HEK293 (cell line): ENCODE measurements around the gene P3H4.

Source experiments
- BCL11A ChIP-seq: fragments of 450-650 bp; formaldehyde crosslinking; IDR thresholded peaks from 2 replicates; pipeline ENCODE4 v1.5.1; 2016; ENCODE audit warnings: low read depth, missing biosample characterization, missing genetic modification characterization
- INSM2 ChIP-seq: fragments of 450-650 bp; formaldehyde crosslinking; IDR thresholded peaks from 2 replicates; pipeline ENCODE4 v1.5.1; 2016; ENCODE audit warnings: missing biosample characterization, missing genetic modification characterization
- KLF17 ChIP-seq: fragments of 450-650 bp; formaldehyde crosslinking; IDR thresholded peaks from 2 replicates; pipeline ENCODE4 v1.5.1; 2016; ENCODE audit warnings: missing biosample characterization, missing genetic modification characterization
- KLF7 ChIP-seq: fragments of 450-650 bp; formaldehyde crosslinking; IDR thresholded peaks from 2 replicates; pipeline ENCODE4 v1.5.1; 2016; ENCODE audit warnings: missing biosample characterization, missing genetic modification characterization, borderline replicate concordance
- KLF8 ChIP-seq: fragments of 450-650 bp; formaldehyde crosslinking; IDR thresholded peaks from 2 replicates; pipeline ENCODE4 v1.5.1; 2016; ENCODE audit warnings: missing biosample characterization, missing genetic modification characterization
- OVOL3 ChIP-seq: fragments of 450-650 bp; formaldehyde crosslinking; IDR thresholded peaks from 2 replicates; pipeline ENCODE4 v1.5.1; 2016; ENCODE audit warnings: missing biosample characterization, missing genetic modification characterization
- PRDM2 ChIP-seq: fragments of 450-650 bp; formaldehyde crosslinking; IDR thresholded peaks from 2 replicates; pipeline ENCODE4 v1.5.1; 2016; ENCODE audit warnings: missing biosample characterization, missing genetic modification characterization, borderline replicate concordance
- SCRT1 ChIP-seq: fragments of 450-650 bp; formaldehyde crosslinking; IDR thresholded peaks from 2 replicates; pipeline ENCODE4 v1.5.1; 2016; ENCODE audit warnings: missing biosample characterization, missing genetic modification characterization, borderline replicate concordance
- ZBTB7A ChIP-seq: fragments of 450-650 bp; formaldehyde crosslinking; IDR thresholded peaks from 2 replicates; pipeline ENCODE4 v1.5.1; 2016; ENCODE audit warnings: low read depth, missing biosample characterization, missing genetic modification characterization
- ZEB2 ChIP-seq: fragments of 450-650 bp; formaldehyde crosslinking; IDR thresholded peaks from 2 replicates; pipeline ENCODE4 v1.5.1; 2016; ENCODE audit warnings: missing biosample characterization, missing genetic modification characterization
- ZFP69B ChIP-seq: fragments of 450-650 bp; formaldehyde crosslinking; IDR thresholded peaks from 2 replicates; pipeline ENCODE4 v1.5.1; 2016; ENCODE audit warnings: missing biosample characterization, missing genetic modification characterization
- ZNF211 ChIP-seq: fragments of 450-650 bp; formaldehyde crosslinking; IDR thresholded peaks from 2 replicates; pipeline ENCODE4 v1.5.1; 2016; ENCODE audit warnings: low read depth, missing biosample characterization, missing genetic modification characterization
- ZNF311 ChIP-seq: fragments of 450-650 bp; formaldehyde crosslinking; IDR thresholded peaks from 2 replicates; pipeline ENCODE4 v1.5.1; 2017; ENCODE audit warnings: missing biosample characterization, missing genetic modification characterization, borderline replicate concordance
- ZNF398 ChIP-seq: fragments of 450-650 bp; formaldehyde crosslinking; IDR thresholded peaks from 2 replicates; pipeline ENCODE4 v1.5.1; 2017; ENCODE audit warnings: missing biosample characterization, missing genetic modification characterization
- ZNF433 ChIP-seq: fragments of 450-650 bp; formaldehyde crosslinking; IDR thresholded peaks from 2 replicates; pipeline ENCODE4 v1.5.1; 2016; ENCODE audit warnings: missing biosample characterization, missing genetic modification characterization, low read depth
- ZNF514 ChIP-seq: fragments of 450-650 bp; formaldehyde crosslinking; IDR thresholded peaks from 2 replicates; pipeline ENCODE4 v1.5.1; 2016; ENCODE audit warnings: missing biosample characterization, missing genetic modification characterization
- ZNF692 ChIP-seq: fragments of 450-650 bp; formaldehyde crosslinking; IDR thresholded peaks from 2 replicates; pipeline ENCODE4 v1.5.1; 2016; ENCODE audit warnings: missing biosample characterization, missing genetic modification characterization
- ZSCAN5A ChIP-seq: fragments of 450-650 bp; formaldehyde crosslinking; IDR thresholded peaks from 2 replicates; pipeline ENCODE4 v1.5.1; 2016; ENCODE audit warnings: missing biosample characterization, missing genetic modification characterization

Gene P3H4

GRCh38 chr17:41785859-41786226 is 25.9 kb downstream of the P3H4 start (continued):
- TF ChIP-seq ZBTB7A (tag by site-specific recombination) (0 out of 2 replicates have a peak, but pooled peaks have one; percentile 25), ZEB2 (tag by site-specific recombination) (peak; percentile 57), INSM2 (tag by site-specific recombination) (peak; percentile 31; the same call in 1 of the 2 replicates), ZNF514 (tag by site-specific recombination) (no peak), ZNF692 (tag by site-specific recombination) (peak; percentile 60; the same call in 1 of the 2 replicates), ZNF311 (tag by site-specific recombination) (no peak), ZFP69B (tag by site-specific recombination) (peak; percentile 74), ZNF211 (tag by site-specific recombination) (no peak), ZNF398 (tag by site-specific recombination) (peak; percentile 70), KLF17 (tag by site-specific recombination) (peak; percentile 66), KLF7 (tag by site-specific recombination) (peak; percentile 60; the same call in 1 of the 2 replicates), OVOL3 (tag by site-specific recombination) (no peak), BCL11A (tag by site-specific recombination) (peak; percentile 10; the same call in 1 of the 2 replicates), ZSCAN5A (tag by site-specific recombination) (no peak), KLF8 (tag by site-specific recombination) (peak; percentile 83), SCRT1 (peak; percentile 40; the same call in 1 of the 2 replicates), ZNF433 (tag by site-specific recombination) (no peak), PRDM2 (no peak)
